ENCODE results near the gene HDGFL2. TPM values are rescaled to one million over a fixed set of nuclear protein-coding genes. Genes with fewer than 3 reads are reported as not detected.
A peak's percentile ranks its signal among the peaks of the same experiment; 100 is the strongest.

Gene HDGFL2
- polyA plus RNA-seq, 1 experiment: 26.0 TPM

DNA sequence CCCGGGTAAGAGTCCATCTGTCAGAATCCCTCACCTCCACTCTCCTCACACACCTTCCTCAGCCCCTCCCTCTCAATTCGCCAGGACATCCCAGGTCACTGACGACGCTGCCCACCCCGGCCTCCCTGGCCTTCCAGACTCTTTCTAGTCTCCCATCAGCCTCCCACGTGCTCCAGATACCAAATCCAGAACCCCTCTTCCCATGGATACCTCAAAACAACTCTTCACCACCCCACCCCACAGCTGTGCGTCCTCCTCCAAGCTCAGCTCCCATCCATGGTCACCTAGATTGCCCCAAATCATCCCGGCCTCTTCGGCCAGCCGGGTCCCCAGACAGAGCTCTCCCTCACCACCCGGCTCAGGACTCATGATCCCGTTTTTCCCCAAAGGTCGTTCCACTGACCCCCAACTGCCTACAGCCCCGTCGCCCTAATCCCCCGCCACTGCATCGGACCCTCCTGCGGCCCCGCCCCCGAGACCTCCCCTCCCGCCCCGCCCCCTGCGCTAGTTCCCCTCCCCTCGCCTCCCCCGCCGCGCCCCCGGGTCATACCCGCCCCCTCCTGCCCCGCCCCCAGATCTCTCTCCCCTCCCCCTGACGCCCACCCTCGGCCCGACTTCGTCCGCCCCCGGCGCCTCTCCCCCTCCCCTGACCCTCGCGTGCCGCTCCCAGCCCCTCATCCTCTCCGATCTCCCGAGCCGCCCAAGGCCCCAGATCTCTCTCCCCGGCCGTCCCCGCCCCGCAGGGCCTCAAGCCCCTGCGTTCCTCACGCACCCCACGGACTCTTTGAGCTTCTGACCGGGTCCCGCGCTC lies 15.0 kb upstream of the HDGFL2 start:
- Histone ChIP-seq H3K4me3 (ENCODE audit: low read depth, low read length) (peak overlapping the region; percentile 74), H3K36me3 (ENCODE audit: control insufficient read depth, insufficient read depth, low read length) (peaks cover 22% of the 10 kb centered on the region), H3K27me3 (ENCODE audit: control insufficient read depth, insufficient read depth, low read length) (no peaks in the 10 kb centered on the region)
- no peak for DNase-seq (ENCODE audit: low read depth)
- no peak for TF ChIP-seq CTCF (IDR thresholded peaks at IDR 0.05; ENCODE audit: insufficient read depth, low read depth, low read length)
- ChIA-PET POLR2A (interaction anchor here (1.4 kb wide), 1 partner anchor 14 kb away, joined by 6 read pairs; no protein-coding TSS in a partner anchor), CTCF (interaction anchor here (0.6 to 1.4 kb wide), 5 partner anchors 16 to 180 kb away, joined by 3 to 4 read pairs (median 3); partner anchors contain the start of genes CHAF1A and SH3GL1)

DNA sequence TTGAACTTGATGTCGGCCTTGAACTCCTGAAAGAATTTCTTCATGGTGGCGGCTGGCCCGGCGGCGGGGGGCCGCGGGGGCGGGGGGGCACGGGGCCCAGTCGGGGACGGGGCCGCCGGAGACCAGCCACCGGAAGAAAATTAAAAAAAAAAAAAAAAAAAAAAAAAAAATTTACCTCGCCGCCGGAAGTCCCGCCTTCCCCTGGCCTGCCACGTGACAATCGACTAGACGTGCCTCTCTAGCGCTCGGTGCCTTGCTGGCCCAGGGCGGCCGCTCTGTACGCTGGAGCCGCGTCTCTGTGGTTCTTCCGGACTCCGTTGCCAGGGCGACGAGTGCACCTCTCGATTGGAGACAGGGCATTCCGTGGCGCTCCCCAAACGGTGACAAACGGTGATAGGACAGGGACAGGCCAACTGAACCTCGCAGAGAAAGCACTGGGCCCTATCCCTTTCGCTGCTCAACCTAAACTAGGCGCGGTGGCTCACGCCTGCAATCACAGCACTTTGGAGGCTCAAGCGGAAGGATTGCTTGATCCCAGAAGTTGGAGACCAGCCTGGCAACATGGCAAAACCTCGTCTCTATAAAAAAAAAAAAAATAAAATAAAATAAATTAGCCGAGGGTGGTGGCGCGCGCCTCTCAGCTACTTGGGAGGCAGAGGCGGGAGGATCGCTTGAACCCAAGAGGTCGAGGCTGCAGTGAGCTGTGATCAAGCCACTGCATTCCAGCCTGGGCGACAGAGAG lies 14.3 kb upstream of the HDGFL2 start, which contains the start of gene UBXN6:
Gene UBXN6 (minus strand): TSS at position 141 of the 742 bp plus-strand sequence. CDS start 97 bp downstream, at position 44.
- ChIA-PET POLR2A (interaction anchor here (1.4 kb wide), 1 partner anchor 14 kb away, joined by 6 read pairs; no protein-coding TSS in a partner anchor), CTCF (interaction anchor here (1.4 kb wide), 1 partner anchor 58 kb away, joined by 4 read pairs; the partner anchor contains the start of gene SH3GL1)
- peak; percentile 72 for DNase-seq (ENCODE audit: low read depth)
- TF ChIP-seq CTCF (IDR thresholded peaks at IDR 0.05; ENCODE audit: insufficient read depth, low read depth, low read length): no peak
- Histone ChIP-seq H3K36me3 (ENCODE audit: control insufficient read depth, insufficient read depth, low read length) (peaks cover 15% of the 10 kb centered on the region), H3K27me3 (ENCODE audit: control insufficient read depth, insufficient read depth, low read length) (no peaks in the 10 kb centered on the region), H3K4me3 (ENCODE audit: low read depth, low read length) (peak within 1 kb of the TSS; percentile 74)

DNA sequence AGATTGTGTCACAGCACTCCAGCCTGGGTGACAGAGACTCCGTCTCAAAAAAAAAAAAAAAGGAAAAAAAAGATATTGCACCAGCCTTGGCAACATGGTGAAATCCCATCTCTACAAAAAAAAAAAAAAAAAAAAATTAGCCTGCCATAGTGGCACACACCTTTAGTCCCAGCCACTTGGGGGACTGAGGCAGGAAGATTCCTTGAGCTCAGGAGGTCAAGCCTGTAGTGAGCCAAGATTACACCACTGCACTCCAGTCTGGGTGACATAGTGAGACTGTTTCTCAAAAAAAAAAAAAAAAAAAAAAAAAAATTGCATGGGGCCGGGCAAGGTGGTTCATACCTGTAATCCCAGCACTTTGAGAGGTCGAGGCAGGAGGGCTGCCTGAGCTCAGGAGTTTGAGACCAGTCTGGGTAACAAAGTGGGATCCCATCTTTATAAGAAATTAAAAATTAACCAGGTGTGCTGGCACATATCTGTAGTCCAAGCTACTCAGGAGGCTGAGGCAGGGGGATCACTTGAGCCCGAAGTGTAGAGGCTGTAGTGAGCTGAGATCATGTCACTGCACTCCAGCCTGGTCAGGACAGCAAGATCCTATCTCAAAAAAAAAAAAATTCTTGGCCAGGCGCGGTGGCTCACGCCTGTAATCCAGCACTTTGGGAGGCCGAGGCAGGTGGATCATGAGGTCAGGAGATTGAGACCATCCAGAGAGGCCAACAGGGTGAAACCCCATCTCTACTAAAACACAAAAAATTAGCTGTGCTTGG lies 7.1 kb upstream of the HDGFL2 start:
- Histone ChIP-seq H3K27me3 (ENCODE audit: control insufficient read depth, insufficient read depth, low read length) (no peaks in the 10 kb centered on the region), H3K36me3 (ENCODE audit: control insufficient read depth, insufficient read depth, low read length) (no peaks in the 10 kb centered on the region), H3K4me3 (ENCODE audit: low read depth, low read length) (no peak overlapping the region)
- no peak for DNase-seq (ENCODE audit: low read depth)
- TF ChIP-seq CTCF (IDR thresholded peaks at IDR 0.05; ENCODE audit: insufficient read depth, low read depth, low read length): no peak
- ChIA-PET CTCF (interaction anchor here (0.6 kb wide), 2 partner anchors 65 to 387 kb away, joined by 3 to 4 read pairs; partner anchors contain the start of gene SH3GL1), POLR2A (no interaction called here)

DNA sequence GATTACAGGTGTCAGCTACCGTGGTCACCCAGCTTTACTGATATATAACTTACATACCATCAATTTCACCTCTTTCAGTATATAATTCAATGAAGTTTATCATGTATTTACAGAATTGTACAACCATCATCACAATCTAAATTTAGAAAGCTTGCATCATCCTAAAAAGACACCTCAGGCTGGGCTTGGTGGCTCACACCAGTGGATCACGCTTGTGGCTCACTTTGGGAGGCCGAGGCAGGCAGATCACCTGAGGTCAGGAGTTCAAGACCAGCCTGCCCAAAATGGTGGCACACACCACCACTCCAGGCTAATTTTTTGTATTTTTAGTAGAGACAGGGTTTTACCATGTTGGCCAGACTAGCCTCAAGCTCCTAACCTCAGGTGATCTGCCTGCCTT lies 4.3 kb upstream of the HDGFL2 start:
- ChIA-PET CTCF (no interaction called here), POLR2A (no interaction called here)
- TF ChIP-seq CTCF (IDR thresholded peaks at IDR 0.05; ENCODE audit: insufficient read depth, low read depth, low read length): no peak

More for the DNA sequence above, 4.3 kb upstream of the HDGFL2 start:
- Histone ChIP-seq H3K4me3 (ENCODE audit: low read depth, low read length) (no peak overlapping the region), H3K36me3 (ENCODE audit: control insufficient read depth, insufficient read depth, low read length) (no peaks in the 10 kb centered on the region), H3K27me3 (ENCODE audit: control insufficient read depth, insufficient read depth, low read length) (no peaks in the 10 kb centered on the region)
- DNase-seq (ENCODE audit: low read depth): no peak

All from BJ (cell line).